PC-9 (cell line): ENCODE data around the gene EGLN2.

ENCODE experiments used
- CTCF ChIP-seq: fragments of 200-600 bp; sonication (generic); conservative IDR thresholded peaks from 2 replicates; pipeline ENCODE4 v1.6.1; 2017; ENCODE audit warnings: mixed run types, antibody characterized with exemption, mild to moderate bottlenecking, moderate library complexity
- EZH2 ChIP-seq: fragments of 200-600 bp; sonication (generic); IDR thresholded peaks from 2 replicates; pipeline ENCODE4 v1.8.0; 2017; ENCODE audit warnings: antibody characterized with exemption, low read depth

- TF ChIP-seq CTCF (no peak), EZH2 (no peak)
These were observed 4.3 kb downstream of the EGLN2 start for GRCh38 chr19:40803170-40803856.
